HuH-7.5 (cell line): ENCODE data around the gene ACSL4.
"Not testable (repeated sequence)": the region's sequence is repeated elsewhere in the genome, so short reads cannot be mapped to it uniquely, and the experiment has no call there.

Experiments used
- DNase-seq: peaks from one replicate; pipeline ENCODE4 v3.0.0; 2011; ENCODE audit warnings: low spot score

ACSL4 gene

GRCh38 chrX:109732807-109733612, at the start of gene ACSL4:
ACSL4 (minus strand) TSS chrX:109733257; CDS start chrX:109683363, 49,894 bp downstream.
- DNase-seq = peak; percentile 32

- DNase-seq = no peak
These were observed 44.7 kb upstream of the ACSL4 start for GRCh38 chrX:109777749-109778148.

- DNase-seq = no peak
These were observed 43.9 kb upstream of the ACSL4 start for GRCh38 chrX:109776986-109777385.

GRCh38 chrX:109776432-109776831, 43.4 kb upstream of the ACSL4 start:
- no peak for DNase-seq

- DNase-seq = no peak
These were observed 42.3 kb upstream of the ACSL4 start for GRCh38 chrX:109775386-109775785.

- peak; percentile 12 for DNase-seq
These were observed 41.6 kb upstream of the ACSL4 start for GRCh38 chrX:109774706-109775105.

GRCh38 chrX:109774136-109774535, 41.1 kb upstream of the ACSL4 start:
- no peak for DNase-seq

GRCh38 chrX:109773374-109773773, 40.3 kb upstream of the ACSL4 start:
- DNase-seq = no peak

- no peak for DNase-seq
These were observed 37.7 kb upstream of the ACSL4 start for GRCh38 chrX:109770780-109771179.

- DNase-seq = no peak
These were observed 27.8 kb upstream of the ACSL4 start for GRCh38 chrX:109760922-109761250.

GRCh38 chrX:109760209-109760921, 27.3 kb upstream of the ACSL4 start:
- DNase-seq = no peak

- no peak for DNase-seq
These were observed 20.2 kb upstream of the ACSL4 start for GRCh38 chrX:109753256-109753655.

- DNase-seq = no peak
These were observed 18.6 kb upstream of the ACSL4 start for GRCh38 chrX:109751698-109752097.

GRCh38 chrX:109749207-109749606, 16.1 kb upstream of the ACSL4 start:
- DNase-seq = no peak

GRCh38 chrX:109747681-109748080, 14.6 kb upstream of the ACSL4 start:
- no peak for DNase-seq

GRCh38 chrX:109742722-109743121, 9.7 kb upstream of the ACSL4 start:
- DNase-seq = no peak

- not testable (repeated sequence) for DNase-seq
These were observed 7.8 kb upstream of the ACSL4 start for GRCh38 chrX:109740896-109741295.

- DNase-seq = no peak
These were observed 7.4 kb upstream of the ACSL4 start for GRCh38 chrX:109740433-109740809.

GRCh38 chrX:109739625-109740432, 6.8 kb upstream of the ACSL4 start:
- DNase-seq = no peak

- no peak for DNase-seq
These were observed 2.2 kb upstream of the ACSL4 start for GRCh38 chrX:109735202-109735744.

GRCh38 chrX:109733613-109734083, 591 bp upstream of the ACSL4 start:
- DNase-seq = no peak
